Measurements from ENCODE around the gene ENAH.

Gene ENAH

GRCh38 chr1:225548140-225548857 is 104.6 kb downstream of the ENAH start:
- no peak for TF ChIP-seq JUND (IDR thresholded peaks at IDR 0.05; ENCODE audit: low read depth)
- no peak for DNase-seq (ENCODE audit: low read depth in 1 of 2, low spot score in 1 of 2)
- in situ Hi-C loops (cut with HindIII; ENCODE audit: low pct_unique_long_range_greater_than_20kb, low sequenced_read_pairs): no loop called here

DNA sequence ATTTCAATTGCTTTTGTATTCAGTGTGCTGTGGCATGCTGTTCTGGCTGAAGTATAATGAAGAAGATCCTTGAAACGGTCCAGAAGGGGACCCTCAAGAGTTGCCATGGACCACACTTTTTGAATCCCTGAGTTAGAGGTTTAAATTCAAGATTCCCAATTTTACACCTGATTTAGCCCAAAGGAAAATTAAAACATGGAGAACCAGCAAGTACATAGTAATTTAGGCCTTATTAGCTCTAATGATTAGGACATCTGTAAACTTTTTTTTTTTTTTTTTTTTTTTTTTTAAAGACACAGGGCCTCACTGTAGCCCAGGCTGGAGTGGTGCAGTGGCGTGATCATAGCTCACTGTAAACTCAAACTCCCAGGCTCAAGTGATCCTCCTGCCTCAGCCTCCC is 107.3 kb downstream of the ENAH start:
- TF ChIP-seq JUND (IDR thresholded peaks at IDR 0.05; ENCODE audit: low read depth): no peak
- in situ Hi-C loops (cut with HindIII; ENCODE audit: low pct_unique_long_range_greater_than_20kb, low sequenced_read_pairs): no loop called here
- DNase-seq (ENCODE audit: low read depth in 1 of 2, low spot score in 1 of 2): no peak

DNA sequence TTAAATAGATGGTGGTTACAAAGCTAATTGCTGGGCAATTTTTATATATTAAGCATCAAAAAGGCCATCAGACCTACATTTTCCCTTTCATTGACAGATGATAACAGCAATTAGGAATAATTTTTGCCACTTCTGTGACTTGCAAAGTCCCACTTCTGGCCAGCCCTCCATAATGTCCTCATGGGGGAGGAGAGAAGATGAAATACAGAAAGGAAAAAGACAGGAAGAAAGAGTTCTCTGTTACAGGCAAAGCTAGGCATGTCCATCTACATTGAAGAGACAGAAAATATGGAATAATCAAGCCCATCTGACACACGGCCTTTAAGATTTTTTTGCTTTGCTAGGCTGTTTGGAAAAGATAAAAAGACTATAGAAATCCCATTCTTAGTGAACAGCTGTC is 108.0 kb downstream of the ENAH start:
- in situ Hi-C loops (cut with HindIII; ENCODE audit: low pct_unique_long_range_greater_than_20kb, low sequenced_read_pairs): no loop called here
- TF ChIP-seq JUND (IDR thresholded peaks at IDR 0.05; ENCODE audit: low read depth): no peak
- no peak for DNase-seq (ENCODE audit: low read depth in 1 of 2, low spot score in 1 of 2)

DNA sequence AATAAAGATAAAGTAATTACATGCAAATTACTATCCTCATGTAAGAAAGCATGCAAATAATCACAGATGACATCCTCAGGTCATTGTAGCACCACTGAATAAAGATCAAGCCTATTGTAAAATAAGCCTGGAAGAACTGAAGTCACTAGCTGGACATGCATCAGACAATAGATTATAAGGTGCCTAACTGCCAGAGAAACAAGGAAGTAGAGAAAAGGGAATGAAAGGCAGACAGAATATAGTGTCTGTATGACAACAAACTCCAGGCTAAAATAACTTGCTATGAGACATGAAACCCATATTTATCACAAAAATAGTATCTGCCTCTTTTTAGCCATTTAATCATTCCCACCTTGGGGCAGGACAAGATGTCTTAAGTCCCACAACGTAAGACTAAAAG is 108.7 kb downstream of the ENAH start:
- DNase-seq (ENCODE audit: low read depth in 1 of 2, low spot score in 1 of 2): no peak
- no peak for TF ChIP-seq JUND (IDR thresholded peaks at IDR 0.05; ENCODE audit: low read depth)
- in situ Hi-C loops (cut with HindIII; ENCODE audit: low pct_unique_long_range_greater_than_20kb, low sequenced_read_pairs): no loop called here

DNA sequence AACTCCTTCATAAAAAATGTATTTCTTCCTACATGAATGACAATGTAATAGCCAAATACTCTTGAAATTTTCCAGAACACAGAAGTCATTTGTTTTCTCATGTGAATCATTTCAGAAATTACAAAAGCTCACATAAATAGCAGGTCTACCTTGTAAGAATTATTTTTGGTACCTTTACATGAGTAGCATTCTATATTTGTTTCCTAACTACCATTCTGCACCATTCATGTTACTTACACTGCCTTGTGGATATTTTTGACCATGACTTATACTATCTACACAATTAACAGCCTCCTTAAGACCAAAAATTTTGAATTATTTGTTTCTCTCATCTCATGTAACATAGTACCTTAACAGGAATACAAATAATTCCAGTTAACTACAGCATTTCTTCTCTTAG is 109.6 kb downstream of the ENAH start:
- TF ChIP-seq JUND (IDR thresholded peaks at IDR 0.05; ENCODE audit: low read depth): no peak
- in situ Hi-C loops (cut with HindIII; ENCODE audit: low pct_unique_long_range_greater_than_20kb, low sequenced_read_pairs): no loop called here
- DNase-seq (ENCODE audit: low read depth in 1 of 2, low spot score in 1 of 2): no peak

DNA sequence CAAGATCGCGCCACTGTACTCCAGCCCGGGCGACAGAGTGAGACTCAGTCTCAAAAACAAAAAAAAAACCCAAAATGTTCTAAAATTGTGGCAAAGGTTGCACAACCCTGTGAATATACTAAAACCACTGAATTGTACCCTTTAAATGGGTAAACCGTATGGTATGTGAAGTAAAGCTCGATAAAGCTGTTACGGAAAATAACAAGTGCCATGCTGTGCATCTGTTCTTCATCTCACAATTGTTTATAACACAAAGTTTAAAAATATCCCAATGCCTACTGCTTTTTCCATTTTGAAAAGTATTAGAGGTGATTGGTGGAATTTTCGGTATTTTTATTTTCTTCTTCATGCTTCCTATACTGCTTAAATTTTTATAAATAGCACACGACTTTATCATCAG is 111.5 kb downstream of the ENAH start:
- no peak for TF ChIP-seq JUND (IDR thresholded peaks at IDR 0.05; ENCODE audit: low read depth)
- no peak for DNase-seq (ENCODE audit: low read depth in 1 of 2, low spot score in 1 of 2)
- in situ Hi-C loops (cut with HindIII; ENCODE audit: low pct_unique_long_range_greater_than_20kb, low sequenced_read_pairs): no loop called here

- DNase-seq (ENCODE audit: low read depth in 1 of 2, low spot score in 1 of 2): no peak
- TF ChIP-seq JUND (IDR thresholded peaks at IDR 0.05; ENCODE audit: low read depth): no peak
- in situ Hi-C loops (cut with HindIII; ENCODE audit: low pct_unique_long_range_greater_than_20kb, low sequenced_read_pairs): no loop called here
Observed at GRCh38 chr1:225539575-225539974, 113.3 kb downstream of the ENAH start.

DNA sequence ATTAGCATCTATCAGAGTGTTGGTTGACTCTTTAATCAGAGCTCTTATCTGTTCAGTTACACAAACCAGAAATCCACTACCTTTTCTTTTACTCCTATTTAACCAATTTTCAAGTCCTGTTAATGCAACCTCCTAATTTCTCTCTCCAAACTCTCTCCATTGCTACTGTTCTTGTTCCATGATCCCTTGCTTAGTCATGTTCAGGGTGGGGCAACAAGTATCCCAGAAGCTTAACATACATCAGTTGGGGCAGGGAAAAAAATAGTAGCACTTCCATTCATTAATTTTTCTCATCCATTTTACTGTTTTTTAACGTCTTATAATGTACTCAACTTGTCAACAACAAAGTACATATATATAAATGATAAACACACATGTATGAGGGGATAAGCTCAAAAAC is 113.9 kb downstream of the ENAH start:
- DNase-seq (ENCODE audit: low read depth in 1 of 2, low spot score in 1 of 2): no peak
- in situ Hi-C loops (cut with HindIII; ENCODE audit: low pct_unique_long_range_greater_than_20kb, low sequenced_read_pairs): no loop called here
- no peak for TF ChIP-seq JUND (IDR thresholded peaks at IDR 0.05; ENCODE audit: low read depth)

GRCh38 chr1:225537554-225538251 is 115.2 kb downstream of the ENAH start:
- TF ChIP-seq JUND (IDR thresholded peaks at IDR 0.05; ENCODE audit: low read depth): no peak
- in situ Hi-C loops (cut with HindIII; ENCODE audit: low pct_unique_long_range_greater_than_20kb, low sequenced_read_pairs): no loop called here
- no peak for DNase-seq (ENCODE audit: low read depth in 1 of 2, low spot score in 1 of 2)

DNA sequence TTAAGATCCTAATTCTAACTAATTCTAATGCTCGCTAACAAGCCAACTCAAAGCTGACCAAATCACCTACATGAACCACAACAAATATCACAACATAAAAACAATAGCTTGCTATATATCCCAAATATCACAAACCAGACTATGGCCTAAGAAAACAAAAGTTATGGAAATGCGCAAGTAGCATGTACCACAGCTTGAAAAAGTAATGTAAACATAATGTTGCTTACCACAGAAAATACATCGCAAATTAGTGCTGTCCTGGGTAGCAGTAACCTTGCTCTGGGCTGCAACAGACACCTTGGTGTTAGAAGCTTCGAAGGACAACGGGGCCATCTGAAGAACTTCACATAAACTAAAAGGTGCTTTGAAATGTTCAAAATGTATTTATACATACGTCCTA is 117.6 kb downstream of the ENAH start:
- no peak for TF ChIP-seq JUND (IDR thresholded peaks at IDR 0.05; ENCODE audit: low read depth)
- no peak for DNase-seq (ENCODE audit: low read depth in 1 of 2, low spot score in 1 of 2)
- in situ Hi-C loops (cut with HindIII; ENCODE audit: low pct_unique_long_range_greater_than_20kb, low sequenced_read_pairs): no loop called here

DNA sequence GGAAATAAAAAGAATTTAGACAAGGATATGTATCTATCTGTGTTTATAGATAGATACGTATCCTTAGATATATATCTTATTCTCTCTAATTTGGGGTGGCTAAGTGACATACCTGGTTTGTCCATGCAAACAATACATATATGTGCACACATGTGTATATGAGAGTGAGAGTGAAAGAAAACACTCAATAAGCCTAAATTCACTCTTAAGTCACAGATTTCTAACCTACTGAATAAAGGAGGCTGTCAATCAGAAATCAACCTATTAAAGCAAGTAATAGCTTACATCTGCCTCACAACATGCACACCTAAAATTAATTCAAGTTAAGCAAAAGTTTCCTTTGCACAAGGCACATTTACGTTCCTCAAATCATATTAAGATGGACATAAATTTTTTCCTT is 118.2 kb downstream of the ENAH start:
- in situ Hi-C loops (cut with HindIII; ENCODE audit: low pct_unique_long_range_greater_than_20kb, low sequenced_read_pairs): no loop called here
- DNase-seq (ENCODE audit: low read depth in 1 of 2, low spot score in 1 of 2): no peak
- no peak for TF ChIP-seq JUND (IDR thresholded peaks at IDR 0.05; ENCODE audit: low read depth)

- DNase-seq (ENCODE audit: low read depth in 1 of 2, low spot score in 1 of 2): no peak
- in situ Hi-C loops (cut with HindIII; ENCODE audit: low pct_unique_long_range_greater_than_20kb, low sequenced_read_pairs): no loop called here
- TF ChIP-seq JUND (IDR thresholded peaks at IDR 0.05; ENCODE audit: low read depth): no peak
Observed at GRCh38 chr1:225534135-225534534, 118.8 kb downstream of the ENAH start.

GRCh38 chr1:225533238-225533637 is 119.7 kb downstream of the ENAH start:
- TF ChIP-seq JUND (IDR thresholded peaks at IDR 0.05; ENCODE audit: low read depth): no peak
- in situ Hi-C loops (cut with HindIII; ENCODE audit: low pct_unique_long_range_greater_than_20kb, low sequenced_read_pairs): no loop called here
- no peak for DNase-seq (ENCODE audit: low read depth in 1 of 2, low spot score in 1 of 2)
